CD4-positive, alpha-beta memory T cell (primary cell): Measurements from ENCODE around the gene PHF12. TPM values are rescaled to one million over a fixed set of nuclear protein-coding genes. Genes with fewer than 3 reads are reported as not detected.
A peak's percentile ranks its signal among the peaks of the same experiment; 100 is the strongest.

ENCODE experiments used
- CTCF ChIA-PET: fragments of 350-600 bp; sonication (Branson Sonifier 250); formaldehyde crosslinking; loops from one replicate; lab custom pipeline; 2021; ENCODE audit warnings: inconsistent platforms; ENCODE audit not compliant: partially characterized antibody; lab: Charles Lee
- POLR2A ChIA-PET: fragments of 350-600 bp; sonication (Branson Sonifier 250); formaldehyde crosslinking; loops from one replicate; lab custom pipeline; 2021; ENCODE audit not compliant: partially characterized antibody; lab: Charles Lee
- DNase-seq, 5 donors: peaks; one replicate each; pipeline versions ENCODE4 v3.0.0 to v3.0.0-alpha.2; 2020 to 2022; ENCODE audit warnings: mixed read lengths in 1 of 5
- H3K27ac ChIP-seq: one replicate; pipeline ENCODE4 v1.7.0; 2013; ENCODE audit warnings: low read depth, low read length
- H3K27me3 ChIP-seq: 2 replicates; pipeline ENCODE4 v1.7.0; 2013; ENCODE audit warnings: mild to moderate bottlenecking, low read length, moderate library complexity; ENCODE audit not compliant: insufficient read depth
- H3K36me3 ChIP-seq: 2 replicates; pipeline ENCODE4 v1.7.0; 2013; ENCODE audit warnings: mild to moderate bottlenecking, low read length, moderate library complexity; ENCODE audit not compliant: insufficient read depth
- H3K4me1 ChIP-seq: 2 replicates; pipeline ENCODE4 v1.7.0; 2013; ENCODE audit warnings: mild to moderate bottlenecking, low read length, moderate library complexity; ENCODE audit not compliant: insufficient read depth
- H3K4me3 ChIP-seq, 2 donors: one replicate each; pipeline ENCODE4 v1.7.0; 2013; ENCODE audit warnings: low read length in 2 of 2, mild to moderate bottlenecking in 1 of 2
- H3K9me3 ChIP-seq, 2 donors: one replicate each; pipeline ENCODE4 v1.7.0; 2013; ENCODE audit warnings: low read length in 2 of 2, control low read depth in 1 of 2; ENCODE audit not compliant: control insufficient read depth in 1 of 2
- H3K27ac Mint-ChIP-seq, 7 donors: one replicate each; pipeline ENCODE4 v1.8.0; 2020 to 2021; ENCODE audit warnings: mixed read lengths in 7 of 7, mild to moderate bottlenecking in 6 of 7, inconsistent platforms in 3 of 7, moderate library complexity in 3 of 7
- H3K27me3 Mint-ChIP-seq, 2 donors: one replicate each; pipeline ENCODE4 v1.8.0; 2020 to 2021; ENCODE audit warnings: mixed read lengths in 2 of 2
- H3K36me3 Mint-ChIP-seq, 2 donors: one replicate each; pipeline ENCODE4 v1.8.0; 2020 to 2021; ENCODE audit warnings: mixed read lengths in 2 of 2, inconsistent platforms in 1 of 2, mild to moderate bottlenecking in 1 of 2
- H3K4me1 Mint-ChIP-seq, 4 donors: one replicate each; pipeline ENCODE4 v1.8.0; 2020 to 2021; ENCODE audit warnings: mixed read lengths in 4 of 4, mild to moderate bottlenecking in 1 of 4
- H3K4me3 Mint-ChIP-seq, 8 donors: one replicate each; pipeline ENCODE4 v1.8.0; 2020 to 2021; ENCODE audit warnings: mixed read lengths in 8 of 8, mild to moderate bottlenecking in 7 of 8, moderate library complexity in 6 of 8, inconsistent platforms in 3 of 8
- H3K9me3 Mint-ChIP-seq, 8 donors: one replicate each; pipeline ENCODE4 v1.8.0; 2020 to 2021; ENCODE audit warnings: mixed read lengths in 8 of 8, mild to moderate bottlenecking in 5 of 8, inconsistent platforms in 3 of 8, moderate library complexity in 1 of 8
- intact Hi-C: fragments of 100-400 bp; cut with micrococcal nuclease; formaldehyde crosslinking; loops from one replicate; pipeline ENCODE4 v1.15.1; 2023
- polyA plus RNA-seq, 2 donors: library from polyadenylated mRNA; unstranded; fragments of 300-500 nt; fragmentation: Illumina TruSeq; gene quantifications; one replicate each; pipeline ENCODE4 v1.2.3, GENCODE V29; 2021
- total RNA-seq, 2 experiments: library from RNA; stranded (reverse); gene quantifications; one replicate each; pipeline ENCODE4 v1.2.3, GENCODE V29; 2021

Gene PHF12
- total and polyA plus RNA-seq, 4 experiments from 2014 or later: 5.0 to 135 (median 68.7) TPM

- H3K9me3 Mint-ChIP-seq: no peaks in the 10 kb centered on the region
- Histone ChIP-seq H3K4me1 (peaks cover 4% of the 10 kb centered on the region), H3K9me3 (no peaks in the 10 kb centered on the region), H3K36me3 (peaks cover 21% of the 10 kb centered on the region), H3K27me3 (no peaks in the 10 kb centered on the region), H3K27ac (no peak overlapping the region), H3K4me3 (no peak overlapping the region)
- CTCF ChIA-PET: interaction anchor here (1.0 kb wide), 1 partner anchor 96 kb away, joined by 4 read pairs; no protein-coding TSS in a partner anchor
- no peak overlapping the region for H3K4me3 Mint-ChIP-seq
- no peak for DNase-seq
- H3K27me3 Mint-ChIP-seq: no peaks in the 10 kb centered on the region
- intact Hi-C loops: no loop called here
- peaks cover 24 to 40% of the 10 kb centered on the region in 2 donors for H3K36me3 Mint-ChIP-seq
- H3K4me1 Mint-ChIP-seq: peaks cover under 1 to 5% (median 3%) of the 10 kb centered on the region in 4 donors
- no peak overlapping the region for H3K27ac Mint-ChIP-seq
- POLR2A ChIA-PET: interaction anchor here (1.0 to 2.9 kb wide), 3 partner anchors 32 to 140 kb away, joined by 3 to 11 read pairs (median 5); partner anchors contain the start of genes FLOT2 and RPL23A
These were observed 90.9 kb downstream of the PHF12 start for GRCh38 chr17:28860363-28860808.

- CTCF ChIA-PET: interaction anchor here (0.7 to 1.6 kb wide), 3 partner anchors 13 to 95 kb away, joined by 3 to 5 read pairs (median 3); no protein-coding TSS in a partner anchor
- Histone ChIP-seq H3K36me3 (peaks cover 21% of the 10 kb centered on the region), H3K27me3 (no peaks in the 10 kb centered on the region), H3K4me1 (peaks cover 13% of the 10 kb centered on the region), H3K9me3 (no peaks in the 10 kb centered on the region), H3K27ac (no peak overlapping the region), H3K4me3 (no peak overlapping the region)
- Mint-ChIP-seq H3K4me1 (peaks cover 5 to 19% (median 12%) of the 10 kb centered on the region in 4 donors), H3K27me3 (no peaks in the 10 kb centered on the region), H3K27ac (no peak overlapping the region), H3K4me3 (no peak overlapping the region), H3K36me3 (peaks cover 24 to 45% of the 10 kb centered on the region in 2 donors), H3K9me3 (no peaks in the 10 kb centered on the region)
- intact Hi-C loops: no loop called here
- POLR2A ChIA-PET: interaction anchor here (2.9 kb wide), 1 partner anchor 39 kb away, joined by 11 read pairs; the partner anchor contains the start of gene FLOT2
- DNase-seq: no peak
These were observed 92.4 kb downstream of the PHF12 start for GRCh38 chr17:28858801-28859355.

- peak overlapping the region in 1 of 8 donors; percentile 70 for H3K4me3 Mint-ChIP-seq
These were observed 93.2 kb downstream of the PHF12 start for GRCh38 chr17:28857905-28858800.

GRCh38 chr17:28856028-28856574, 95.2 kb downstream of the PHF12 start:
- Mint-ChIP-seq H3K4me1 (peaks cover 4 to 19% (median 11%) of the 10 kb centered on the region in 4 donors), H3K4me3 (peak overlapping the region; percentile 31 to 98 (median 94)), H3K27me3 (no peaks in the 10 kb centered on the region), H3K36me3 (peaks cover 17 to 35% of the 10 kb centered on the region in 2 donors), H3K9me3 (no peaks in the 10 kb centered on the region), H3K27ac (peak overlapping the region in 1 of 7 donors; percentile 35)
- no peak for DNase-seq
- H3K4me1 ChIP-seq: peaks cover 13% of the 10 kb centered on the region
- ChIA-PET POLR2A (interaction anchor here (1.5 to 1.8 kb wide), 2 partner anchors 15 to 46 kb away, joined by 6 to 8 read pairs; partner anchors contain the start of gene DHRS13), CTCF (interaction anchor here (0.8 to 0.9 kb wide), 3 partner anchors 92 to 129 kb away, joined by 3 to 6 read pairs (median 6); partner anchors contain the start of gene TLCD1)
- no peaks in the 10 kb centered on the region for H3K9me3 ChIP-seq
- H3K27me3 ChIP-seq: no peaks in the 10 kb centered on the region
- peaks cover 21% of the 10 kb centered on the region for H3K36me3 ChIP-seq
- no peak overlapping the region for H3K4me3 ChIP-seq
- no peak overlapping the region for H3K27ac ChIP-seq
- intact Hi-C loops: no loop called here

More at GRCh38 chr17:28857905-28858800, 93.2 kb downstream of the PHF12 start:
- Mint-ChIP-seq H3K27me3 (no peaks in the 10 kb centered on the region), H3K36me3 (peaks cover 24 to 45% of the 10 kb centered on the region in 2 donors), H3K9me3 (no peaks in the 10 kb centered on the region), H3K4me1 (peaks cover 5 to 19% (median 12%) of the 10 kb centered on the region in 4 donors), H3K27ac (peak overlapping the region in 3 of 7 donors; percentile 17 to 69 (median 59))
- no peaks in the 10 kb centered on the region for H3K27me3 ChIP-seq
- peaks cover 13% of the 10 kb centered on the region for H3K4me1 ChIP-seq
- POLR2A ChIA-PET: interaction anchor here (0.6 to 2.9 kb wide), 3 partner anchors 36 to 40 kb away, joined by 3 to 11 read pairs (median 3); partner anchors contain the start of gene FLOT2
- intact Hi-C loops: no loop called here
- no peak overlapping the region for H3K4me3 ChIP-seq
- H3K36me3 ChIP-seq: peaks cover 21% of the 10 kb centered on the region
- no peaks in the 10 kb centered on the region for H3K9me3 ChIP-seq
- DNase-seq: no peak
- no peak overlapping the region for H3K27ac ChIP-seq
- CTCF ChIA-PET: interaction anchor here (0.7 to 1.6 kb wide), 4 partner anchors 14 to 95 kb away, joined by 3 to 5 read pairs (median 4); no protein-coding TSS in a partner anchor

- Histone ChIP-seq H3K27ac (peak overlapping the region; percentile 73), H3K27me3 (no peaks in the 10 kb centered on the region), H3K9me3 (no peaks in the 10 kb centered on the region), H3K4me1 (peaks cover 13% of the 10 kb centered on the region), H3K4me3 (peak overlapping the region; percentile 88 to 91), H3K36me3 (peaks cover 18% of the 10 kb centered on the region)
- CTCF ChIA-PET: no interaction called here
- H3K4me1 Mint-ChIP-seq: peaks cover 4 to 19% (median 11%) of the 10 kb centered on the region in 4 donors
- POLR2A ChIA-PET: interaction anchor here (1.0 to 2.4 kb wide), 4 partner anchors 13 to 1969 kb away, joined by 3 to 12 read pairs (median 7); partner anchors contain the start of genes DHRS13 and FAM222B
- H3K36me3 Mint-ChIP-seq: peaks cover 15 to 28% of the 10 kb centered on the region in 2 donors
- no peaks in the 10 kb centered on the region for H3K9me3 Mint-ChIP-seq
- no peak for DNase-seq
- peak overlapping the region; percentile 90 to 98 (median 95) for H3K4me3 Mint-ChIP-seq
- no peaks in the 10 kb centered on the region for H3K27me3 Mint-ChIP-seq
- H3K27ac Mint-ChIP-seq: peak overlapping the region; percentile 82 to 96 (median 94)
- intact Hi-C loops: no loop called here
These were observed 96.0 kb downstream of the PHF12 start for GRCh38 chr17:28855336-28855679.
